ENCODE measurements around the gene CRTAC1.

Gene CRTAC1

DNA sequence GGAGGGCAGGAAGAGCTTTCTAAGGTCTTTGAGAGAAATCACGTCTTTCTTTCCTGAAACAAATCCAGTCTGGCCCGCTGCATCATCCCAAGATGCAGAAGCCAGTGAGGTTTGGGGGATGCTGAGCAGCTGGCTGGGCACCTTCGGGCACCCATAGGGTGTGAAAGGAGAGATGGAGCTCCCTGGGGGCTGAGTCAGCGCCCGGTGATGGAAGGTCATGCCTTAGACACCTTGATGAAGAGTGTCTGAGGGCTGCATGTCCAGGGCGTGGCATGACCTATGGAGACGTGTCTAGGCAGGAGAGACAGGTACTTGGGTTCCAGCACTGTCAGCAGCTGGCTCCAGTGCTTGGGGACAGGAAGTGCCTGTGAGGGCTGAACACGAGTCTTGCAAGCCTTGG, 92.5 kb downstream of the CRTAC1 start:
- ChIA-PET CTCF (no interaction called here), POLR2A (no interaction called here)
- Histone ChIP-seq H3K27ac (ENCODE audit: insufficient read depth in 1 of 2, low read depth in 1 of 2, low read length in 2 of 2, poor library complexity in 1 of 2, severe bottlenecking in 2 of 2) (no peak overlapping the region), H3K36me3 (ENCODE audit: control insufficient read depth in 4 of 4, insufficient read depth in 4 of 4, low read length in 3 of 4) (no peaks in the 10 kb centered on the region), H3K4me3 (ENCODE audit: control insufficient read depth in 1 of 7, extremely low read depth in 1 of 7, insufficient read depth in 4 of 7, low read depth in 2 of 7, low read length in 6 of 7) (no peak overlapping the region), H3K9me3 (ENCODE audit: control extremely low read depth in 1 of 5, control insufficient read depth in 4 of 5, insufficient read depth in 2 of 5, low read depth in 1 of 5, low read length in 4 of 5) (no peaks in the 10 kb centered on the region), H3K27me3 (replicated peaks in 2 of 5; ENCODE audit: control insufficient read depth in 4 of 5, insufficient read depth in 5 of 5, low read length in 4 of 5) (peaks cover 0 to 40% (median 4%) of the 10 kb centered on the region in 5 experiments), H3K4me1 (ENCODE audit: control extremely low read depth in 1 of 4, control insufficient read depth in 4 of 4, insufficient read depth in 4 of 4, low read length in 3 of 4) (no peaks in the 10 kb centered on the region)
- WGBS (ENCODE audit: insufficient coverage) = 83% methylated on average over 8 of the region's 8 CpGs
- no peak for DNase-seq

- no peak overlapping the region for H3K4me3 ChIP-seq (ENCODE audit: control insufficient read depth in 1 of 7, extremely low read depth in 1 of 7, insufficient read depth in 4 of 7, low read depth in 2 of 7, low read length in 6 of 7)
- H3K4me1 ChIP-seq (ENCODE audit: control extremely low read depth in 1 of 4, control insufficient read depth in 4 of 4, insufficient read depth in 4 of 4, low read length in 3 of 4) = no peaks in the 10 kb centered on the region
- WGBS (ENCODE audit: insufficient coverage) = 94% methylated on average over 5 of the region's 5 CpGs
- H3K27ac ChIP-seq (ENCODE audit: insufficient read depth in 1 of 2, low read depth in 1 of 2, low read length in 2 of 2, poor library complexity in 1 of 2, severe bottlenecking in 2 of 2) = no peak overlapping the region
- peaks cover 0 to 40% (median 4%) of the 10 kb centered on the region in 5 experiments for H3K27me3 ChIP-seq (replicated peaks in 2 of 5; ENCODE audit: control insufficient read depth in 4 of 5, insufficient read depth in 5 of 5, low read length in 4 of 5)
- no peaks in the 10 kb centered on the region for H3K36me3 ChIP-seq (ENCODE audit: control insufficient read depth in 4 of 4, insufficient read depth in 4 of 4, low read length in 3 of 4)
- H3K9me3 ChIP-seq (ENCODE audit: control extremely low read depth in 1 of 5, control insufficient read depth in 4 of 5, insufficient read depth in 2 of 5, low read depth in 1 of 5, low read length in 4 of 5) = no peaks in the 10 kb centered on the region
- ChIA-PET POLR2A (no interaction called here), CTCF (no interaction called here)
- DNase-seq = no peak
These were observed 93.4 kb downstream of the CRTAC1 start for GRCh38 chr10:97937054-97937453.

DNA sequence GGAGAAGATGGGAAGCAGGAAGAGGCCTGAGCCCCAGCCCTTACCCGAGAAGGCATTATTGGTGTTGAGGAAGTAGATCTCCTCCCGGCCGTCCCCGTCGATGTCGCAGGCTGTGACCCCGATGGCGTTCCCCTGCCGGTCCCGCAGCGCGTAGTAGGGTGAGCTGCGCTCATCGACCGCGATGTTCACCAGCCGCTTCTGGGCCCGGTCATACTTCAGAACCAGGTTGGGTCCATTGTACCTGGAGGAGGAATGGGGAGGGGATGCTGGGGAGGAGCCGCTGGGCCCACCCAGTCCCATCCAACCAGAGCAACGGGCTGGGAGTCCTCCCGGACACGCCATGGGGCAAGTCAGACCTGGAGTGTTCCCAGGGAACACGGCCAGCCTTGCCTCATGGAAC, 94.3 kb downstream of the CRTAC1 start:
- ChIA-PET CTCF (no interaction called here), POLR2A (no interaction called here)
- Histone ChIP-seq H3K4me3 (ENCODE audit: control insufficient read depth in 1 of 7, extremely low read depth in 1 of 7, insufficient read depth in 4 of 7, low read depth in 2 of 7, low read length in 6 of 7) (no peak overlapping the region), H3K27ac (ENCODE audit: insufficient read depth in 1 of 2, low read depth in 1 of 2, low read length in 2 of 2, poor library complexity in 1 of 2, severe bottlenecking in 2 of 2) (no peak overlapping the region), H3K4me1 (ENCODE audit: control extremely low read depth in 1 of 4, control insufficient read depth in 4 of 4, insufficient read depth in 4 of 4, low read length in 3 of 4) (no peaks in the 10 kb centered on the region), H3K9me3 (ENCODE audit: control extremely low read depth in 1 of 5, control insufficient read depth in 4 of 5, insufficient read depth in 2 of 5, low read depth in 1 of 5, low read length in 4 of 5) (no peaks in the 10 kb centered on the region), H3K36me3 (ENCODE audit: control insufficient read depth in 4 of 4, insufficient read depth in 4 of 4, low read length in 3 of 4) (no peaks in the 10 kb centered on the region), H3K27me3 (replicated peaks in 2 of 5; ENCODE audit: control insufficient read depth in 4 of 5, insufficient read depth in 5 of 5, low read length in 4 of 5) (peaks cover 0 to 35% (median 5%) of the 10 kb centered on the region in 5 experiments)
- 90% methylated on average over 14 of the region's 23 CpGs for WGBS (ENCODE audit: insufficient coverage)
- no peak for DNase-seq

- H3K27me3 ChIP-seq (replicated peaks in 2 of 5; ENCODE audit: control insufficient read depth in 4 of 5, insufficient read depth in 5 of 5, low read length in 4 of 5) = peaks cover 0 to 37% (median 14%) of the 10 kb centered on the region in 5 experiments
- no peak overlapping the region for H3K27ac ChIP-seq (ENCODE audit: insufficient read depth in 1 of 2, low read depth in 1 of 2, low read length in 2 of 2, poor library complexity in 1 of 2, severe bottlenecking in 2 of 2)
- ChIA-PET CTCF (interaction anchor here (1.0 kb wide), 1 partner anchor 18 kb away, joined by 3 read pairs; no protein-coding TSS in a partner anchor), POLR2A (no interaction called here)
- H3K4me3 ChIP-seq (ENCODE audit: control insufficient read depth in 1 of 7, extremely low read depth in 1 of 7, insufficient read depth in 4 of 7, low read depth in 2 of 7, low read length in 6 of 7) = no peak overlapping the region
- H3K36me3 ChIP-seq (ENCODE audit: control insufficient read depth in 4 of 4, insufficient read depth in 4 of 4, low read length in 3 of 4) = no peaks in the 10 kb centered on the region
- no peak for DNase-seq
- no peaks in the 10 kb centered on the region for H3K4me1 ChIP-seq (ENCODE audit: control extremely low read depth in 1 of 4, control insufficient read depth in 4 of 4, insufficient read depth in 4 of 4, low read length in 3 of 4)
- 89% methylated on average over 10 of the region's 10 CpGs for WGBS (ENCODE audit: insufficient coverage)
- H3K9me3 ChIP-seq (ENCODE audit: control extremely low read depth in 1 of 5, control insufficient read depth in 4 of 5, insufficient read depth in 2 of 5, low read depth in 1 of 5, low read length in 4 of 5) = no peaks in the 10 kb centered on the region
These were observed 97.4 kb downstream of the CRTAC1 start for GRCh38 chr10:97932932-97933530.

DNA sequence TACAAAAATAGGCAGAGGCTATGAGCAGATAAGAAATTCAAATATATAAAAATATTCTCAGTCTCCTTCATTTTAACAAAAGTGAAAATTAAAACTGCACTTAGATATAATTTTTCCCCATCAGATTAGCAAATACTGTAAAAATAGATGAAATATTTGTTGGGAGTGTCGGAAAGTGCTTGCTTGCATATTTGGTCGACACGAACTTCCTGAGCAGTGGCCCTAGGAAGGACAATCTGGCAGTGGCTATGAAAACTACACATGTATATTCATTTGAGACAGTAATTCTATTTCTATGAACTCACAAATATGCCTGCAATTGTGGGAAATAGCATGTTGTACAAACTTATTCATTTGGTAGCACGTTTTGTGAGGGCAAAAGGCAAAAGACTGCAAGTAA, 99.4 kb downstream of the CRTAC1 start:
- no peaks in the 10 kb centered on the region for H3K36me3 ChIP-seq (ENCODE audit: control insufficient read depth in 4 of 4, insufficient read depth in 4 of 4, low read length in 3 of 4)
- DNase-seq = no peak
- H3K9me3 ChIP-seq (ENCODE audit: control extremely low read depth in 1 of 5, control insufficient read depth in 4 of 5, insufficient read depth in 2 of 5, low read depth in 1 of 5, low read length in 4 of 5) = no peaks in the 10 kb centered on the region
- H3K27me3 ChIP-seq (replicated peaks in 2 of 5; ENCODE audit: control insufficient read depth in 4 of 5, insufficient read depth in 5 of 5, low read length in 4 of 5) = peaks cover 0 to 47% (median 22%) of the 10 kb centered on the region in 5 experiments
- POLR2A ChIA-PET = no interaction called here
- no CpG with 5 or more reads among the region's 4 CpGs for WGBS (ENCODE audit: insufficient coverage)
- H3K4me3 ChIP-seq (ENCODE audit: control insufficient read depth in 1 of 7, extremely low read depth in 1 of 7, insufficient read depth in 4 of 7, low read depth in 2 of 7, low read length in 6 of 7) = no peak overlapping the region
- CTCF ChIA-PET = no interaction called here
- no peak overlapping the region for H3K27ac ChIP-seq (ENCODE audit: insufficient read depth in 1 of 2, low read depth in 1 of 2, low read length in 2 of 2, poor library complexity in 1 of 2, severe bottlenecking in 2 of 2)
- H3K4me1 ChIP-seq (ENCODE audit: control extremely low read depth in 1 of 4, control insufficient read depth in 4 of 4, insufficient read depth in 4 of 4, low read length in 3 of 4) = no peaks in the 10 kb centered on the region

GRCh38 chr10:97928897-97929296, 101.5 kb downstream of the CRTAC1 start:
- no peaks in the 10 kb centered on the region for H3K9me3 ChIP-seq (ENCODE audit: control extremely low read depth in 1 of 5, control insufficient read depth in 4 of 5, insufficient read depth in 2 of 5, low read depth in 1 of 5, low read length in 4 of 5)
- WGBS (ENCODE audit: insufficient coverage) = 71% methylated on average over 6 of the region's 6 CpGs
- CTCF ChIA-PET = no interaction called here

GRCh38 chr10:97927622-97928021, 102.8 kb downstream of the CRTAC1 start:
- ChIA-PET POLR2A (no interaction called here), CTCF (interaction anchor here (1.3 kb wide), 1 partner anchor 13 kb away, joined by 3 read pairs; no protein-coding TSS in a partner anchor)
- Histone ChIP-seq H3K27me3 (replicated peaks in 2 of 5; ENCODE audit: control insufficient read depth in 4 of 5, insufficient read depth in 5 of 5, low read length in 4 of 5) (peaks cover 0 to 75% (median 22%) of the 10 kb centered on the region in 5 experiments), H3K4me1 (ENCODE audit: control extremely low read depth in 1 of 4, control insufficient read depth in 4 of 4, insufficient read depth in 4 of 4, low read length in 3 of 4) (no peaks in the 10 kb centered on the region), H3K4me3 (ENCODE audit: control insufficient read depth in 1 of 7, extremely low read depth in 1 of 7, insufficient read depth in 4 of 7, low read depth in 2 of 7, low read length in 6 of 7) (no peak overlapping the region), H3K36me3 (ENCODE audit: control insufficient read depth in 4 of 4, insufficient read depth in 4 of 4, low read length in 3 of 4) (no peaks in the 10 kb centered on the region), H3K9me3 (ENCODE audit: control extremely low read depth in 1 of 5, control insufficient read depth in 4 of 5, insufficient read depth in 2 of 5, low read depth in 1 of 5, low read length in 4 of 5) (no peaks in the 10 kb centered on the region), H3K27ac (ENCODE audit: insufficient read depth in 1 of 2, low read depth in 1 of 2, low read length in 2 of 2, poor library complexity in 1 of 2, severe bottlenecking in 2 of 2) (no peak overlapping the region)
- no peak for DNase-seq
- WGBS (ENCODE audit: insufficient coverage) = 33% methylated on average over 10 of the region's 10 CpGs

More at GRCh38 chr10:97928897-97929296, 101.5 kb downstream of the CRTAC1 start:
- Histone ChIP-seq H3K4me3 (ENCODE audit: control insufficient read depth in 1 of 7, extremely low read depth in 1 of 7, insufficient read depth in 4 of 7, low read depth in 2 of 7, low read length in 6 of 7) (no peak overlapping the region), H3K27ac (ENCODE audit: insufficient read depth in 1 of 2, low read depth in 1 of 2, low read length in 2 of 2, poor library complexity in 1 of 2, severe bottlenecking in 2 of 2) (no peak overlapping the region), H3K4me1 (ENCODE audit: control extremely low read depth in 1 of 4, control insufficient read depth in 4 of 4, insufficient read depth in 4 of 4, low read length in 3 of 4) (no peaks in the 10 kb centered on the region), H3K27me3 (replicated peaks in 2 of 5; ENCODE audit: control insufficient read depth in 4 of 5, insufficient read depth in 5 of 5, low read length in 4 of 5) (peaks cover 0 to 63% (median 22%) of the 10 kb centered on the region in 5 experiments), H3K36me3 (ENCODE audit: control insufficient read depth in 4 of 4, insufficient read depth in 4 of 4, low read length in 3 of 4) (no peaks in the 10 kb centered on the region)
- DNase-seq = no peak
- POLR2A ChIA-PET = no interaction called here
